GM18867 (cell line): ENCODE data around the gene WDR1.

Source experiments
- ATAC-seq: cut with Tn5 transposase; IDR thresholded peaks from one replicate; pipeline ENCODE4 v1.9.1; 2021; ENCODE audit warnings: mild to moderate bottlenecking, moderate library complexity; ENCODE audit not compliant: unreplicated experiment

The WDR1 gene

DNA sequence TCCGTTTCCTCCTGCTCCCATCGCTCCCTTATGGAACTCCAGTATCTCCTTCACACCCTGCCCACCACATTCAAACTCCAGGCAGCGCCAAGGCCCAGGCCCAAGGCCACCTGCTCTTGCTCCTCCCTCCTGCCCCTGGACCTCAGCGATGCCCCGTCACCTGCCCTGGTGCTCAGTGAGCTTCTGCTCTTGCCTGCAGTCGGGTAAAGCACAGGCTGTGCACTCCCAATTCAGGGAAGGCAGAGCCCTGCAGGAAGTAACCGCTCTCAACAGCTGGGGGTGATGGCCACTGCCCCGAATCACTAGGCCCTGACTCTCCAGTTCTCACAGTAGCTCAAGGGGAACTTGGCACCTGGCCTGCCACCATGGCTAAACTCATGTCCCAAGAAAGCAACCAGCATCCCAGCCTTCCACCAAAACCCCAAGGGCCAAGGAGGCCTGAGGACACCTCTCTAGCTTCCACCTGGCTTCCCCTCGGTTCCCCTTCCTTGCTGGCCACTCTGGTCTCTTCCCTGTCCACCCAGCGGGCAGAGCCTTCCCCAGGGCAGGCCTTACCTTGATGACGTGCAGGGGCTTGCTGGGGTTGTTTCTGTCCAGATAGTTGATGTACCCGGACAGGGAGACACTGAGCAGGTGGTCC, 29.3 kb downstream of the WDR1 start:
- ATAC-seq, result no peak

DNA sequence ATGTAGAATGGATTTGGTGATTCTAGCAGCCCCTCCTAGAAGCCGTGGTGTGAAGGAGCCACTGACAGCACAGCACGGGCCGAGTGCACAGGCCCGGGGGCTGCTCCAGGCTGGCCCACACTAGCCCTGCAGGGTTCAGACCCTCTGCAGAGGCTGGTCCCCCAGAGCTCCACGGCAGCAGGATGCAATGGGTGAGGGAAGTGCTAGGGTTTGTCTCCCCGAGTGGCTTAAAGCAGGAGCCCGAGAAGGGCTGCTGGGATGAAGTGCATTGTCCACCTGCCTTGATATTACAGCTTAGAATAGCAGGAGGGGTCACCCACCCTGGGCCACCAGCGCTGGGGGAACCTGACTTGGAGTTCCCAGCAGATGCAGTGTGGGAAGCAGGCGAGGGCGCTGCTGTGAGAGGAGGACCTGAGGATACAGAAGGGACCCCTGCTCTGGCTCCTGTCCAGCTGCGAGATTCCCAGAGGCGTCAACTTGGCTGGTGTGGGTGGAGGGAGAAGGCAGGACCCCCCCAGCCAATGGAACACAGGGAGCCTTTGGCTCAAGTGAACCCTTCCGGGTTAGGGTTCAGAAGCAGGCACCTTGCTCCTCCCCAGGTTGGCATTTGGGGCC, 30.0 kb downstream of the WDR1 start:
- ATAC-seq, result no peak

GRCh38 chr4:10085828-10086505, 30.6 kb downstream of the WDR1 start:
- no peak for ATAC-seq

- ATAC-seq, result no peak
Observed at GRCh38 chr4:10085386-10085785, 31.2 kb downstream of the WDR1 start.

DNA sequence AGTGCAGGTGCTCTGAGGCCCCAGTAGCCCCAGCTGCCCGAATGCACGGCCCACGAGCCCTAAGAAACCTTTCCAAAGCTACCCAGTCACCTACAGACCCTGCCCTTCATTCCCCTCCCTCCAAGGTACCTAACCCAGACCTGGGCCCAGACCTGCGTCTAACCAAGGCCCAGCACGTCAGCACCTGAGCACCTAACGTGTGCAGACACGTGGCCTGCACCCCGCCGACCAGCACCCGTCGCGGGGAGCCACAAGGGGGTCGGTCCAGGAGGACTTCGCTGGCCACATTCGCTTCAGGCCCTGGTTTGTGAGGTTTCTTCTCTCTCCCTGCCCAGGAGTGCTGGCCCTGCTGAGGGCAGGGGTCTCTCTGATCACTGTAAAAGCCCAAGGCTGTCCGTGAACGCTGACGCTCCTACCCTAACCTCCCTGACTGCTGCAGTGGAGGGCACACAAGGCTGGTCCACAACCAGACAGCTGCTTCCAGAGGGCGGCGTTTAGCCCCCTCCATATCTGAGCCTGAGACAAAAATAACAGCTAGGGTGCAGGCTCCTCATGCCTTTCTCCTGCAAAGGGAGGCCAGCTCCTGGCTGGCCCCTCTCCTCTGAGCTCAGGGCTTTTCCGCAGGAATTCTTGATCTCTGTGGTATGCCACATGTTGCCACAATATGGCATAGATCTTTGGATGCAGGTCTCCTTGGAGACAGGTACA, 31.8 kb downstream of the WDR1 start:
- ATAC-seq, result no peak

GRCh38 chr4:10083861-10084641, 32.5 kb downstream of the WDR1 start:
- ATAC-seq, result no peak

GRCh38 chr4:10083331-10083771, 33.2 kb downstream of the WDR1 start:
- no peak for ATAC-seq

GRCh38 chr4:10082459-10083272, 33.9 kb downstream of the WDR1 start:
- no peak for ATAC-seq

- ATAC-seq, result no peak
Observed at GRCh38 chr4:10082047-10082446, 34.6 kb downstream of the WDR1 start.

DNA sequence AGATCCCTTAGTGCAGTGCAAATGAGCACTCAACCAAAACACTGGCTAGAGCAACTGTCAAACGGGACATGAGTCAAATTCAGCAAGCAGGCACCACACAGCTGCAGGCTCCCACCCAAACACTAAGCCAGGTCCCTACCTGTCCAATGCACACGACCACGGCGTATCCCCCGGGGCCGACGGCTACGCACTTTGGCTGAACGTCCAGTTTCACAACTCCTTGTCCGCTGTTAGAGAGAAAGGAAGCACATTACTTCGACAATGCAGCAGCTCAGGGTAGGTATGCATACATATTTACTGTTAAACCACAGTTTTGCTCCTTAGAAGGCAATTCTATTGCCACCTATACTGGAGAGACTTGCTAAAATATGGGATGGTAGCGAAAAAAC, 35.4 kb downstream of the WDR1 start:
- no peak for ATAC-seq

DNA sequence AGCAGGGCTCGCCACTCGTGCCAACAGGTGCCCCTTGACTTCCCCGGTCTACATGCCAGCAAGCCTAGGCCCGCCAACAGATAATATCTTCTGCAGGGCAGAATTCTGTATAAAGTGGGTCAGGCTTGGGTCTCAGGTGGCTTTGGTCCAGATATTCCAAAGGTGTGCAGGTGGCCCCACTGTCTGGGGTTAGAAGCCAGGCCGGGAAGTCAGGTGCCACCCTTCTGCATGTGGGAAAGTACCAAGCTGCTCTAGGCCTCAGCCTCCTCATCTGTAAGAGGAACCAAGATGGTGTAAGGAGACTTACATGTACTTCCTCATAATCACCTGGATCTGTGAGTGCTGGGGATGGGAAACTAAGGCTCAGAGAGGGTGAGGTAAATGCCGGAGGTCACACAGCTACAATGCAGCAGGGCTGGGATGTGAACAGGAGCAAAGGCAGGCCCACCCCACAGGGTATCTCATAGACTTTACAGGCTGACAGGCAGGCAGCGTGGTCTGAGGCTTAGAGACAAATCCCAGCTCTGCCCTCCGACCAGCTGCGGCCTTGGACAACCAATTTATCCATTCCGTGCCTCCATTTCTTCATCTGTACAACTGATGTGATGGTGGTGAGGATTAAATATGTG, 35.9 kb downstream of the WDR1 start:
- ATAC-seq, result no peak

- no peak for ATAC-seq
Observed at GRCh38 chr4:10079912-10080588, 36.5 kb downstream of the WDR1 start.

- no peak for ATAC-seq
Observed at GRCh38 chr4:10079256-10079655, 37.3 kb downstream of the WDR1 start.

DNA sequence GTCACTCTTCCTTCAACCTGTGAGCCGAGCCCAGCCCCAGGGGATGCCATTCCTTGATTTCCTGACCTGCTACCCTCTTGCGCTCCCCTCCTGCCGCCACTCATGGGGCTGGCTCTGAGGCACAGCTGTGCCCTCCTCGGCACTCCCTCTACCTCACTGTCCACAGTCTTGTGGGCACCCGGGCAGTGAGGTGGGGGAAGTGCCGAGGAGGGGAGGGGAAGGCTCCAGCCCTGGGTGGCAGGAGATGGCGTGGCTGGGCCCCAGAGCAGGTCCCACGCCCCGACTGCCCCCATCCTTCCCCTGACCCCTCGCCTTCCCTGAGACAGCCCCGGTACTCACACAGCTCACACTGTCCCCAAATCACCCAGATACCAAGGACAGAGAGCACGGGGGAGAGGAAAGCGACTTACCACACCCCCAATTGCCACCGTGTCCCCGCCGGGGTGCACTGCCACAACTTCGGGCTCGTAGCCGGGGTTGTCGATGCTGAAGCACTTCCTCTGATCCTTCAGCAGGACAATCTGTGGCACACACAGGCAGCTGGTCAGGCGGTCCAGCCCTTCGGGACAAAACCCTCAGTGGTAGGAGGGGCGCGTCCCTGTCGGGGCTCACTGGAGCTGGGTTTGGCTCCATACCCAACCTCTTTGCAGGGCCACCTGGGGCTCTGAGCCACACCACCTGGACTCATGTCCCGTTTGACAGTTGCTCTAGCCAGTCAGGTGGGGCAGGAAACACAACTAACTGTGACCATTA, 37.9 kb downstream of the WDR1 start:
- ATAC-seq, result no peak

DNA sequence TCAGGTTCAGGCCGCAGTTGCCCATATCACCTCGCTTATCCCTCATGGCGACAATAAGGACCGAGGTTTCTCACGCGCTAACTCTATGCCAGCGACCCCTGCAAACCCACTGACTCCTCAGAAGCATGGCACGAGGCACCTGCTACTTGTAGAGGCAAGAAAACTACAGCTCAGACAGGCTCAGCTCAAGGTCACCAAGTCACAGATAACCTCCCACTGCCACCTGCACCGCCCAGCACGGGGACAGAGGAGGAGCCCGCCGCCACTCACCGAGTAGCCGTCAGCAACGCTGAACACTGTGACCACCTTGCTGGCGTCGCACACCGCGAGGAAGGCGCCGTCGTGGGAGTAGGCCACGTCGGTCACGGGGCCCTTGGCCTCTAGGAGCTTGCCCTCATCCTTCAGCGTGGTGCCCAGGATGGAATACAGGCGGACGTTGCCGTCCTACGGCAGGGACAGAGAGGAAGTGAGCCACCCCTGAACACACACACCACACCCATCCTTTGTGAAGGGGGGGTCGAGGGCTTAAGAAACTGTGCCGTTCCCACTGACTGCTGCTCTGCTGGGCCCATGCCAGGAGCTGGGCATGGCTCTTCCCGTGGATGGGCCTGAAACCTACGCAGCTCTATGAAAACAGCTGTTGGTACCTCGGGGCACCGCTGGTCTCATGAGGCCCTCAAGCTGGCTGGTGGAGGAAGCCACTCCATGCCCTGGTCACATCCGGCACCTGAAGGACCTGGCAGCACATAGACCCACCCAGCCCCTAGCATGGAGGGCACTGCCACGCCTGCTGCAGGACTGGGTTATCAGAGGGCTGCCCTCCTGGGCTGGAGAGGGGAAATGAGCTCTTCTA, 38.9 kb downstream of the WDR1 start:
- ATAC-seq, result no peak

DNA sequence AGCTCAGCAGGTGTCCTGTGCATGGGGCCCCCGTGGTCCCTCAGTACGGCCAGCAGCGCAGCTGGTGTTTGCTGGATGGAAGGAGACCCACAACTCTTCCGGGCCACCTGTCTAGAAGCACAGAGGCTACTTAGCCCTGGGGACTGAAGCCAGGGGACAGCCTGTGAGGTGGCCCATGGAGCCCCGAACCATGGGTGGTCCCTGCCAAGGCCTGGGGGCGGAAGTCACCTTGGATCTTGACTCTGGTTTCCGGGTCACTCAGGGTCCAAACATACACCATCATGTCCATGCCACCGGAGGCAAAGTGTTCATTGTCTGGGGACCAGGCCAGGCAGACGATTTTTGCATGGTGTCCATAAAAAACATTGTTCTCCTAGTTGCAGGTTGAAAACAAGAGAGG, 39.5 kb downstream of the WDR1 start:
- no peak for ATAC-seq

- ATAC-seq, result no peak
Observed at GRCh38 chr4:10075953-10076391, 40.6 kb downstream of the WDR1 start.
